ENCODE measurements around the gene C10orf95. TPM values are rescaled to one million over a fixed set of nuclear protein-coding genes. Genes with fewer than 3 reads are reported as not detected.

C10orf95 gene
- total and polyA plus RNA-seq, 2 of the 13 experiments (the other 11 are each of a cell fraction or from before 2014, with no cell fraction given), result 0.05 to 0.07 TPM

- TF ChIP-seq ARID3A (IDR thresholded peaks at IDR 0.05; ENCODE audit: low read depth, low read length), result no peak
- TF ChIP-seq KAT7 (CRISPR knock-in tag; IDR thresholded peaks at IDR 0.05; ENCODE audit: borderline replicate concordance), result no peak
- TF ChIP-seq ZNF777 (CRISPR knock-in tag; IDR thresholded peaks at IDR 0.05), result peak; percentile 74
- TF ChIP-seq CBFB (CRISPR knock-in tag; IDR thresholded peaks at IDR 0.05), result 0 out of 2 replicates have a peak, but pooled peaks have one; percentile 26
- peak; percentile 47; the same call in 1 of the 2 replicates for TF ChIP-seq MEIS2 (CRISPR knock-in tag; IDR thresholded peaks at IDR 0.05)
- TF ChIP-seq YEATS2 (CRISPR knock-in tag; IDR thresholded peaks at IDR 0.05; ENCODE audit: borderline replicate concordance), result peak; percentile 35; the same call in 1 of the 2 replicates
- no peak; the same call in 1 of the 2 replicates for TF ChIP-seq JUN (CRISPR knock-in tag; IDR thresholded peaks at IDR 0.05)
- peak; percentile 78 for TF ChIP-seq SALL2 (CRISPR knock-in tag; IDR thresholded peaks at IDR 0.05)
- no peak for TF ChIP-seq U2AF1 (optimal IDR thresholded peaks at IDR 0.05; ENCODE audit: low read depth, low read length)
- no peak; the same call in none of the 2 replicates for TF ChIP-seq ZBTB7A (CRISPR knock-in tag; IDR thresholded peaks at IDR 0.05)
- TF ChIP-seq ZNF124 (CRISPR knock-in tag; IDR thresholded peaks at IDR 0.05), result no peak
- TF ChIP-seq SIN3B (IDR thresholded peaks at IDR 0.05; ENCODE audit: low read length), result no peak
- no peak for TF ChIP-seq ZNF740 (CRISPR knock-in tag; IDR thresholded peaks at IDR 0.05)
- peak; percentile 72; the same call in 1 of the 2 replicates for TF ChIP-seq ARID2 (CRISPR knock-in tag; IDR thresholded peaks at IDR 0.05; ENCODE audit: borderline replicate concordance)
- no peak for TF ChIP-seq MEF2D (CRISPR knock-in tag; IDR thresholded peaks at IDR 0.05)
- TF ChIP-seq, protein P1, sequence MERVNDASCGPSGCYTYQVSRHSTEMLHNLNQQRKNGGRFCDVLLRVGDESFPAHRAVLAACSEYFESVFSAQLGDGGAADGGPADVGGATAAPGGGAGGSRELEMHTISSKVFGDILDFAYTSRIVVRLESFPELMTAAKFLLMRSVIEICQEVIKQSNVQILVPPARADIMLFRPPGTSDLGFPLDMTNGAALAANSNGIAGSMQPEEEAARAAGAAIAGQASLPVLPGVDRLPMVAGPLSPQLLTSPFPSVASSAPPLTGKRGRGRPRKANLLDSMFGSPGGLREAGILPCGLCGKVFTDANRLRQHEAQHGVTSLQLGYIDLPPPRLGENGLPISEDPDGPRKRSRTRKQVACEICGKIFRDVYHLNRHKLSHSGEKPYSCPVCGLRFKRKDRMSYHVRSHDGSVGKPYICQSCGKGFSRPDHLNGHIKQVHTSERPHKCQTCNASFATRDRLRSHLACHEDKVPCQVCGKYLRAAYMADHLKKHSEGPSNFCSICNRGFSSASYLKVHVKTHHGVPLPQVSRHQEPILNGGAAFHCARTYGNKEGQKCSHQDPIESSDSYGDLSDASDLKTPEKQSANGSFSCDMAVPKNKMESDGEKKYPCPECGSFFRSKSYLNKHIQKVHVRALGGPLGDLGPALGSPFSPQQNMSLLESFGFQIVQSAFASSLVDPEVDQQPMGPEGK (CRISPR knock-in tag; IDR thresholded peaks at IDR 0.05), result peak; percentile 63; the same call in 1 of the 2 replicates
- TF ChIP-seq HNRNPLL (IDR thresholded peaks at IDR 0.05; ENCODE audit: low read depth, low read length, poor library complexity, severe bottlenecking), result no peak
- peak; percentile 67; the same call in 1 of the 2 replicates for TF ChIP-seq ZNF776 (CRISPR knock-in tag; IDR thresholded peaks at IDR 0.05)
- TF ChIP-seq, protein P2, sequence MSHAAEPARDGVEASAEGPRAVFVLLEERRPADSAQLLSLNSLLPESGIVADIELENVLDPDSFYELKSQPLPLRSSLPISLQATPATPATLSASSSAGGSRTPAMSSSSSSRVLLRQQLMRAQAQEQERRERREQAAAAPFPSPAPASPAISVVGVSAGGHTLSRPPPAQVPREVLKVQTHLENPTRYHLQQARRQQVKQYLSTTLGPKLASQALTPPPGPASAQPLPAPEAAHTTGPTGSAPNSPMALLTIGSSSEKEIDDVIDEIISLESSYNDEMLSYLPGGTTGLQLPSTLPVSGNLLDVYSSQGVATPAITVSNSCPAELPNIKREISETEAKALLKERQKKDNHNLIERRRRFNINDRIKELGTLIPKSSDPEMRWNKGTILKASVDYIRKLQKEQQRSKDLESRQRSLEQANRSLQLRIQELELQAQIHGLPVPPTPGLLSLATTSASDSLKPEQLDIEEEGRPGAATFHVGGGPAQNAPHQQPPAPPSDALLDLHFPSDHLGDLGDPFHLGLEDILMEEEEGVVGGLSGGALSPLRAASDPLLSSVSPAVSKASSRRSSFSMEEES (CRISPR knock-in tag; IDR thresholded peaks at IDR 0.05), result 0 out of 2 replicates have a peak, but pooled peaks have one; percentile 26
- TF ChIP-seq ZNF121 (CRISPR knock-in tag; IDR thresholded peaks at IDR 0.05), result no peak
- TF ChIP-seq ZNF577 (CRISPR knock-in tag; IDR thresholded peaks at IDR 0.05; ENCODE audit: borderline replicate concordance, low read depth), result no peak
- no peak for TF ChIP-seq ZNF292 (CRISPR knock-in tag; IDR thresholded peaks at IDR 0.05; ENCODE audit: borderline replicate concordance, low read depth)
- TF ChIP-seq KLF16 (CRISPR knock-in tag; IDR thresholded peaks at IDR 0.05), result peak in 1 of 2 experiments; percentile 56; a peak in 1 of 4 replicates
- TF ChIP-seq CENPX (CRISPR knock-in tag; IDR thresholded peaks at IDR 0.05), result no peak
- no peak for TF ChIP-seq ZNF17 (CRISPR knock-in tag; IDR thresholded peaks at IDR 0.05)
These were observed 31.8 kb downstream of the C10orf95 start (continued) for GRCh38 chr10:102419269-102420180.
